ENCODE data around the gene CAMK2B.

GRCh38 chr7:44334734-44335097 lies 9.3 kb upstream of the CAMK2B start:
- TF ChIP-seq CTCF (IDR thresholded peaks at IDR 0.05) (no peak), POLR2A (IDR thresholded peaks at IDR 0.05) (no peak)

All from esophagus squamous epithelium (tissue), 4 donors.